Measurements from ENCODE around the gene TENM4.

TENM4 gene

DNA sequence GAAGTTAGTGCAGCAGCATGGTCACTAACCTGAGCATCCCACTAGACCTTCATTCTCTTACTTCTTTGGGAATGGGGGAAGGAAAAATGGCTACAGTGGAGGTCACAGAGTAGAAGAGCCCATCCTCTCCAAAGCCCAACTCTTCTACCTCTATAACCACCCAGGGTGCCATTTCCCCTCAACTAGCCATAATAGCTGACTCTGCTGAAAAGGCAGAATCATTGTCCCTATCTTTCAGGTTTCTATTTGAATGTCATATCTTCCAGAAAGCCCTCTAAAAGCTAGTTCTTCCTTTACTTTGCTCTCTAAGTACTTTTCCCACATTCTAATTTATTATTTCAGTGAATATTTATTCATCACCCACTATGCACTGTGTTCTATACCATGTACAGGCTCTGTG lies 421.6 kb downstream of the TENM4 start:
- no peak for DNase-seq
- intact Hi-C loops (cut with DNase I; ENCODE audit: low total_unique reads), result no loop called here
- Histone ChIP-seq H3K9me3 (no peaks in the 10 kb centered on the region), H3K4me1 (no peaks in the 10 kb centered on the region), H3K27me3 (no peaks in the 10 kb centered on the region), H3K4me3 (no peak overlapping the region), H3K36me3 (no peaks in the 10 kb centered on the region), H3K27ac (no peak overlapping the region)
- TF ChIP-seq, protein P1, sequence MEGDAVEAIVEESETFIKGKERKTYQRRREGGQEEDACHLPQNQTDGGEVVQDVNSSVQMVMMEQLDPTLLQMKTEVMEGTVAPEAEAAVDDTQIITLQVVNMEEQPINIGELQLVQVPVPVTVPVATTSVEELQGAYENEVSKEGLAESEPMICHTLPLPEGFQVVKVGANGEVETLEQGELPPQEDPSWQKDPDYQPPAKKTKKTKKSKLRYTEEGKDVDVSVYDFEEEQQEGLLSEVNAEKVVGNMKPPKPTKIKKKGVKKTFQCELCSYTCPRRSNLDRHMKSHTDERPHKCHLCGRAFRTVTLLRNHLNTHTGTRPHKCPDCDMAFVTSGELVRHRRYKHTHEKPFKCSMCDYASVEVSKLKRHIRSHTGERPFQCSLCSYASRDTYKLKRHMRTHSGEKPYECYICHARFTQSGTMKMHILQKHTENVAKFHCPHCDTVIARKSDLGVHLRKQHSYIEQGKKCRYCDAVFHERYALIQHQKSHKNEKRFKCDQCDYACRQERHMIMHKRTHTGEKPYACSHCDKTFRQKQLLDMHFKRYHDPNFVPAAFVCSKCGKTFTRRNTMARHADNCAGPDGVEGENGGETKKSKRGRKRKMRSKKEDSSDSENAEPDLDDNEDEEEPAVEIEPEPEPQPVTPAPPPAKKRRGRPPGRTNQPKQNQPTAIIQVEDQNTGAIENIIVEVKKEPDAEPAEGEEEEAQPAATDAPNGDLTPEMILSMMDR (IDR thresholded peaks at IDR 0.05), result no peak

DNA sequence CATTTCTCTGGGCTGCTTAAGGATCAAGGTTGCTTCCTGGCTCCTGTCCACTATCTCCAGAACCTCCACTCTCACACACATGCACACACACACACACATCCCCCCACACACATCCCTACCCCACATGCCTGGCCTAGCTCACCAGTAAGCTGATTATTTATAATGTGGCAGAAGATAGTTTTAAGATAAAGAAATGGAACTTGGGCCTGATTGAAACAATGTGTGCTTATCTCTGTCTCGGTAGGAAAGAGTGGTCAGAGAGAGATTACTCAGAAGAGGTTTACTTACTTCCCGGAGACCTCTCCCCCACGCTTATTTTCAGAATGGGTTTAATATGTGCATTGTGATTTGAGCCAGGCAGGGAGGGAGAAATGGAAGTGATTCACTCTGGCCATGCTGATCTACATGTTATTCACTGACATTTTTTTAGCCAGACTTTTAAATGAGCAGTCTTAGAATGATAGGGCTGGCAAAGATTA lies 422.4 kb downstream of the TENM4 start:
- H3K27ac ChIP-seq, result no peak overlapping the region
- H3K36me3 ChIP-seq, result no peaks in the 10 kb centered on the region
- no peaks in the 10 kb centered on the region for H3K4me1 ChIP-seq
- intact Hi-C loops (cut with DNase I; ENCODE audit: low total_unique reads), result no loop called here
- no peak for DNase-seq
- no peaks in the 10 kb centered on the region for H3K9me3 ChIP-seq
- TF ChIP-seq, protein P1 (IDR thresholded peaks at IDR 0.05), result no peak
- no peaks in the 10 kb centered on the region for H3K27me3 ChIP-seq
- H3K4me3 ChIP-seq, result no peak overlapping the region

DNA sequence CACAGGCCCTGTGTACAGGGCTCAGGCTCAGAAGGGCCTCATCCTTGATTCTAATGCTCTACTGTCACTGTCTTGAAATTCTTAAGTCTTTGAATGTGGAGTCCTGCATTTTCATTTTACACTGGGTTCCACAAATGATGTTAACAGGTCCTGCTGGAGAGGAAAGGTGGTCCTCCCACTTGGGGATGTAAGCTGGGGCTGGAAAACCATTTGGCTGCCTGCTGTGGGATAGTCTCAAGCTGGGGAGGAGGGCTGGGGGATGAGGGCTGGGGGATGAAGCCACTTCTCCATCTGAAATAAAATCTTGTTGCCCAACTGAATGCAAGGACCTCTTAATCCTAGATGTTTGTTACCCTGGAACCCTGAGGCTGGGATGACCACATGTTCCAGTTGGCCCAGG lies 423.0 kb downstream of the TENM4 start:
- Histone ChIP-seq H3K9me3 (no peaks in the 10 kb centered on the region), H3K27me3 (no peaks in the 10 kb centered on the region), H3K4me3 (no peak overlapping the region), H3K36me3 (no peaks in the 10 kb centered on the region), H3K27ac (no peak overlapping the region), H3K4me1 (no peaks in the 10 kb centered on the region)
- intact Hi-C loops (cut with DNase I; ENCODE audit: low total_unique reads), result no loop called here
- TF ChIP-seq, protein P1 (IDR thresholded peaks at IDR 0.05), result no peak
- DNase-seq, result no peak

- intact Hi-C loops (cut with DNase I; ENCODE audit: low total_unique reads), result no loop called here
- H3K27ac ChIP-seq, result no peak overlapping the region
- no peak for DNase-seq
- H3K9me3 ChIP-seq, result no peaks in the 10 kb centered on the region
- no peaks in the 10 kb centered on the region for H3K4me1 ChIP-seq
- TF ChIP-seq, protein P1 (IDR thresholded peaks at IDR 0.05), result no peak
- no peak overlapping the region for H3K4me3 ChIP-seq
- no peaks in the 10 kb centered on the region for H3K27me3 ChIP-seq
- H3K36me3 ChIP-seq, result no peaks in the 10 kb centered on the region
These were observed 427.3 kb downstream of the TENM4 start for GRCh38 chr11:79013509-79013908.

GRCh38 chr11:79011357-79011756 lies 429.5 kb downstream of the TENM4 start:
- Histone ChIP-seq H3K36me3 (no peaks in the 10 kb centered on the region), H3K4me3 (no peak overlapping the region), H3K4me1 (no peaks in the 10 kb centered on the region), H3K9me3 (no peaks in the 10 kb centered on the region), H3K27ac (no peak overlapping the region), H3K27me3 (no peaks in the 10 kb centered on the region)
- TF ChIP-seq, protein P1 (IDR thresholded peaks at IDR 0.05), result no peak
- intact Hi-C loops (cut with DNase I; ENCODE audit: low total_unique reads), result no loop called here
- DNase-seq, result no peak

- Histone ChIP-seq H3K36me3 (no peaks in the 10 kb centered on the region), H3K9me3 (peaks cover 0 to 18% (median 1%) of the 10 kb centered on the region in 3 donors), H3K4me3 (no peak overlapping the region), H3K27me3 (no peaks in the 10 kb centered on the region), H3K27ac (no peak overlapping the region), H3K4me1 (no peaks in the 10 kb centered on the region)
- DNase-seq, result no peak
- intact Hi-C loops (cut with DNase I; ENCODE audit: low total_unique reads), result no loop called here
- TF ChIP-seq, protein P1 (IDR thresholded peaks at IDR 0.05), result no peak
These were observed 432.9 kb downstream of the TENM4 start for GRCh38 chr11:79007771-79008402.
